Measurements from ENCODE around the gene BCAS4. TPM values are rescaled to one million over a fixed set of nuclear protein-coding genes. Genes with fewer than 3 reads are reported as not detected.
"Not testable (repeated sequence)": the region's sequence is repeated elsewhere in the genome, so short reads cannot be mapped to it uniquely, and the experiment has no call there.

The BCAS4 gene
- total RNA-seq, 2 donors from 2014 or later = 9.5 to 25.2 TPM

- H3K4me1 Mint-ChIP-seq = peaks cover 14% of the 10 kb centered on the region
- Histone ChIP-seq H3K27me3 (ENCODE audit: control insufficient read depth, insufficient read depth, low read length, poor library complexity, severe bottlenecking) (no peaks in the 10 kb centered on the region), H3K36me3 (ENCODE audit: control insufficient read depth, insufficient read depth, low read length) (no peaks in the 10 kb centered on the region), H3K9me3 (ENCODE audit: control insufficient read depth, low read length) (no peaks in the 10 kb centered on the region), H3K4me1 (ENCODE audit: control insufficient read depth, insufficient read depth, low read length) (no peaks in the 10 kb centered on the region), H3K9ac (ENCODE audit: extremely low read depth, low read length, poor library complexity, severe bottlenecking) (no peak overlapping the region), H3K27ac (ENCODE audit: low read depth, low read length) (no peak overlapping the region), H3K4me3 (ENCODE audit: low read length) (no peak overlapping the region)
- H3K27ac Mint-ChIP-seq = no peak overlapping the region
- peaks cover 7% of the 10 kb centered on the region for H3K27me3 Mint-ChIP-seq (ENCODE audit: insufficient read depth)
- no peak overlapping the region for H3K4me3 Mint-ChIP-seq
- 90 to 93% methylated on average over 12 to 13 of the region's 14 CpGs for WGBS, 2 experiments (ENCODE audit: insufficient coverage in 1 of 2, insufficient read length in 1 of 2)
- H3K36me3 Mint-ChIP-seq (ENCODE audit: low read depth) = no peaks in the 10 kb centered on the region
- no peak for DNase-seq
- H3K9me3 Mint-ChIP-seq = no peaks in the 10 kb centered on the region
- TF ChIP-seq CTCF (conservative IDR thresholded peaks at IDR 0.05) = no peak
Measured at GRCh38 chr20:50792708-50793574, 1.9 kb upstream of the BCAS4 start.

GRCh38 chr20:50793575-50794016 is 1.3 kb upstream of the BCAS4 start:
- H3K9ac ChIP-seq (ENCODE audit: extremely low read depth, low read length, poor library complexity, severe bottlenecking); H3K4me1 ChIP-seq (ENCODE audit: control insufficient read depth, insufficient read depth, low read length); H3K27ac ChIP-seq (ENCODE audit: low read depth, low read length); H3K9me3 Mint-ChIP-seq; H3K27me3 Mint-ChIP-seq (ENCODE audit: insufficient read depth); H3K36me3 ChIP-seq (ENCODE audit: control insufficient read depth, insufficient read depth, low read length); H3K27me3 ChIP-seq (ENCODE audit: control insufficient read depth, insufficient read depth, low read length, poor library complexity, severe bottlenecking); H3K27ac Mint-ChIP-seq; H3K9me3 ChIP-seq (ENCODE audit: control insufficient read depth, low read length); H3K4me3 ChIP-seq (ENCODE audit: low read length); H3K36me3 Mint-ChIP-seq (ENCODE audit: low read depth): not testable (repeated sequence)
- Mint-ChIP-seq H3K4me3 (peak overlapping the region; percentile 55), H3K4me1 (peaks cover 11% of the 10 kb centered on the region)
- peak; percentile 80 for DNase-seq
- peak; percentile 78 for TF ChIP-seq CTCF (conservative IDR thresholded peaks at IDR 0.05)
- 64 to 75% methylated on average over 5 to 13 of the region's 13 CpGs for WGBS, 2 experiments (ENCODE audit: insufficient coverage in 1 of 2, insufficient read length in 1 of 2)

- no peaks in the 10 kb centered on the region for H3K4me1 ChIP-seq (ENCODE audit: control insufficient read depth, insufficient read depth, low read length)
- H3K4me3 Mint-ChIP-seq = peak overlapping the region; percentile 55
- TF ChIP-seq CTCF (conservative IDR thresholded peaks at IDR 0.05) = no peak
- H3K36me3 ChIP-seq (ENCODE audit: control insufficient read depth, insufficient read depth, low read length) = no peaks in the 10 kb centered on the region
- no peaks in the 10 kb centered on the region for H3K9me3 ChIP-seq (ENCODE audit: control insufficient read depth, low read length)
- peaks cover 9% of the 10 kb centered on the region for H3K4me1 Mint-ChIP-seq
- peak overlapping the region; percentile 40 for H3K4me3 ChIP-seq (ENCODE audit: low read length)
- DNase-seq = no peak
- no peaks in the 10 kb centered on the region for H3K27me3 ChIP-seq (ENCODE audit: control insufficient read depth, insufficient read depth, low read length, poor library complexity, severe bottlenecking)
- no peaks in the 10 kb centered on the region for H3K9me3 Mint-ChIP-seq
- WGBS, 2 experiments (ENCODE audit: insufficient coverage in 1 of 2, insufficient read length in 1 of 2) = 28 to 29% methylated on average over 29 to 35 of the region's 35 CpGs
- no peaks in the 10 kb centered on the region for H3K36me3 Mint-ChIP-seq (ENCODE audit: low read depth)
- no peak overlapping the region for H3K27ac Mint-ChIP-seq
- peaks cover 7% of the 10 kb centered on the region for H3K27me3 Mint-ChIP-seq (ENCODE audit: insufficient read depth)
- H3K27ac ChIP-seq (ENCODE audit: low read depth, low read length) = no peak overlapping the region
- no peak overlapping the region for H3K9ac ChIP-seq (ENCODE audit: extremely low read depth, low read length, poor library complexity, severe bottlenecking)
Measured at GRCh38 chr20:50794181-50794845, 548 bp upstream of the BCAS4 start.

All from endodermal cell (in vitro differentiated cells).